ENCODE results near the gene SCIN. TPM values are rescaled to one million over a fixed set of nuclear protein-coding genes. Genes with fewer than 3 reads are reported as not detected.

Gene SCIN
- total RNA-seq, 1 donor from 2014 or later = 3.3 TPM

- Mint-ChIP-seq H3K9me3 (peaks cover 7% of the 10 kb centered on the region), H3K4me3 (no peak overlapping the region), H3K27me3 (ENCODE audit: low read depth) (no peaks in the 10 kb centered on the region), H3K4me1 (peaks cover 13% of the 10 kb centered on the region), H3K27ac (peak overlapping the region; percentile 53), H3K36me3 (peaks cover 6% of the 10 kb centered on the region)
- no peak for DNase-seq (ENCODE audit: low spot score in 2 of 2, unreplicated experiment in 2 of 2)
- TF ChIP-seq, protein P1, sequence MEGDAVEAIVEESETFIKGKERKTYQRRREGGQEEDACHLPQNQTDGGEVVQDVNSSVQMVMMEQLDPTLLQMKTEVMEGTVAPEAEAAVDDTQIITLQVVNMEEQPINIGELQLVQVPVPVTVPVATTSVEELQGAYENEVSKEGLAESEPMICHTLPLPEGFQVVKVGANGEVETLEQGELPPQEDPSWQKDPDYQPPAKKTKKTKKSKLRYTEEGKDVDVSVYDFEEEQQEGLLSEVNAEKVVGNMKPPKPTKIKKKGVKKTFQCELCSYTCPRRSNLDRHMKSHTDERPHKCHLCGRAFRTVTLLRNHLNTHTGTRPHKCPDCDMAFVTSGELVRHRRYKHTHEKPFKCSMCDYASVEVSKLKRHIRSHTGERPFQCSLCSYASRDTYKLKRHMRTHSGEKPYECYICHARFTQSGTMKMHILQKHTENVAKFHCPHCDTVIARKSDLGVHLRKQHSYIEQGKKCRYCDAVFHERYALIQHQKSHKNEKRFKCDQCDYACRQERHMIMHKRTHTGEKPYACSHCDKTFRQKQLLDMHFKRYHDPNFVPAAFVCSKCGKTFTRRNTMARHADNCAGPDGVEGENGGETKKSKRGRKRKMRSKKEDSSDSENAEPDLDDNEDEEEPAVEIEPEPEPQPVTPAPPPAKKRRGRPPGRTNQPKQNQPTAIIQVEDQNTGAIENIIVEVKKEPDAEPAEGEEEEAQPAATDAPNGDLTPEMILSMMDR (IDR thresholded peaks at IDR 0.05; ENCODE audit: unreplicated experiment) = no peak
Observed at GRCh38 chr7:12607134-12607533, 36.6 kb downstream of the SCIN start.

DNA sequence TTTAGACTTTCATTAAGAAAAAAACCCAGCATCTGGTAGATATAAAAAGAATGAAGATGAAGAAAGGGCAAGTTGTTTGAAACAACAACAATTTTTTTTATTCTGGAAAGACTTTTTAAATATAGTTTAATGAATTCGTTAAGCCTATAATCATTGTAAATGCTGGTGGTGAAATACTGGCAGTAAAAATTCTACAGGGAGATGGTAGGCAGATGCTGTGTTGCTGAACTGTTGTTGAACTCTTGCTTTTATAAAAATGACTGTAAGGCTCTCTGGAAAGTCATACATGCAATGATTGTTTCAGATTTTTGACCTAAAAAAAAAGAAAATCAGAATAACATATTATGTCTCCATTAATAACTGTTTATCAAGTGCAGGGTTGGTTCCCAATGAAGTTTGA, 39.0 kb downstream of the SCIN start:
- Mint-ChIP-seq H3K4me3 (no peak overlapping the region), H3K27me3 (ENCODE audit: low read depth) (no peaks in the 10 kb centered on the region), H3K4me1 (peaks cover 13% of the 10 kb centered on the region), H3K36me3 (no peaks in the 10 kb centered on the region), H3K9me3 (no peaks in the 10 kb centered on the region), H3K27ac (peak overlapping the region; percentile 66)
- no peak for DNase-seq (ENCODE audit: low spot score in 2 of 2, unreplicated experiment in 2 of 2)
- TF ChIP-seq, protein P1 (IDR thresholded peaks at IDR 0.05; ENCODE audit: unreplicated experiment) = no peak

- no peak overlapping the region for H3K4me3 Mint-ChIP-seq
- H3K36me3 Mint-ChIP-seq = no peaks in the 10 kb centered on the region
- no peak overlapping the region for H3K27ac Mint-ChIP-seq
- TF ChIP-seq, protein P1 (IDR thresholded peaks at IDR 0.05; ENCODE audit: unreplicated experiment) = no peak
- H3K9me3 Mint-ChIP-seq = no peaks in the 10 kb centered on the region
- no peaks in the 10 kb centered on the region for H3K27me3 Mint-ChIP-seq (ENCODE audit: low read depth)
- no peak for DNase-seq (ENCODE audit: low spot score in 2 of 2, unreplicated experiment in 2 of 2)
- peaks cover 13% of the 10 kb centered on the region for H3K4me1 Mint-ChIP-seq
Observed at GRCh38 chr7:12610899-12611298, 40.4 kb downstream of the SCIN start.

DNA sequence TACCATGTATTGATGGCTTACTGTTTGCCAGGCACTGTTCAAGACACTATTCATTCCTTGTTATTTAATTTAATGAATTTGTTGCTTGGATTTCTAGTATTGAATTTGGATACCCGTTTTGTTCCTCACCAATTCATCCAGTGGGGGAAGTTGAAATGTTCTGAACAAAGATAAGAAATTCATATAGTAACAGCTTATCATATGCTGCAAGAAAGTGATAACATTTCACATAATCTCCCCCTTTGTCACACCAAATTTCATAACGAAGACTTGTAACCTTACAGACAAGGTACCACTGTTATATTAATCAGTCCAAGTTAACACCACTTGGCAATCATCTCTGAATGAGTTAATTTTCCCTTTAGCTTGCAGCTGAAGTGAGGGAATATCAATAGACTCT, 42.1 kb downstream of the SCIN start:
- Mint-ChIP-seq H3K36me3 (no peaks in the 10 kb centered on the region), H3K4me1 (peaks cover 21% of the 10 kb centered on the region)

GRCh38 chr7:12619461-12620069, 49.0 kb downstream of the SCIN start:
- no peaks in the 10 kb centered on the region for H3K36me3 Mint-ChIP-seq
- no peaks in the 10 kb centered on the region for H3K27me3 Mint-ChIP-seq (ENCODE audit: low read depth)
- H3K27ac Mint-ChIP-seq = peak overlapping the region; percentile 81
- H3K9me3 Mint-ChIP-seq = no peaks in the 10 kb centered on the region
- TF ChIP-seq, protein P1 (IDR thresholded peaks at IDR 0.05; ENCODE audit: unreplicated experiment) = no peak
- peaks cover 46% of the 10 kb centered on the region for H3K4me1 Mint-ChIP-seq
- DNase-seq (ENCODE audit: low spot score in 2 of 2, unreplicated experiment in 2 of 2) = no peak
- H3K4me3 Mint-ChIP-seq = no peak overlapping the region

More for the DNA sequence above, 42.1 kb downstream of the SCIN start:
- Mint-ChIP-seq H3K27ac (no peak overlapping the region), H3K4me3 (no peak overlapping the region), H3K9me3 (no peaks in the 10 kb centered on the region), H3K27me3 (ENCODE audit: low read depth) (no peaks in the 10 kb centered on the region)
- DNase-seq (ENCODE audit: low spot score in 2 of 2, unreplicated experiment in 2 of 2) = no peak
- TF ChIP-seq, protein P1 (IDR thresholded peaks at IDR 0.05; ENCODE audit: unreplicated experiment) = no peak

Measured in mesothelial cell of epicardium (in vitro differentiated cells).